ENCODE measurements around the gene CYBRD1. TPM values are rescaled to one million over a fixed set of nuclear protein-coding genes. Genes with fewer than 3 reads are reported as not detected.

Gene CYBRD1
- polyA plus RNA-seq, 1 experiment, result 308 TPM

- no peak for DNase-seq (ENCODE audit: low read depth)
- Histone ChIP-seq H3K36me3 (ENCODE audit: control insufficient read depth, insufficient read depth, low read length) (no peaks in the 10 kb centered on the region), H3K4me3 (ENCODE audit: low read depth, low read length) (no peak overlapping the region), H3K27me3 (ENCODE audit: control insufficient read depth, insufficient read depth, low read length) (no peaks in the 10 kb centered on the region)
- no peak for TF ChIP-seq CTCF (IDR thresholded peaks at IDR 0.05; ENCODE audit: insufficient read depth, low read depth, low read length)
- ChIA-PET POLR2A (interaction anchor here (0.6 kb wide), 2 partner anchors 12 to 878 kb away, joined by 3 read pairs; no protein-coding TSS in a partner anchor), CTCF (interaction anchor here (0.5 to 1.3 kb wide), 3 partner anchors 10 to 520 kb away, joined by 3 read pairs; no protein-coding TSS in a partner anchor)
Measured at GRCh38 chr2:171583566-171583965, 61.3 kb downstream of the CYBRD1 start.

- Histone ChIP-seq H3K4me3 (ENCODE audit: low read depth, low read length) (no peak overlapping the region), H3K27me3 (ENCODE audit: control insufficient read depth, insufficient read depth, low read length) (no peaks in the 10 kb centered on the region), H3K36me3 (ENCODE audit: control insufficient read depth, insufficient read depth, low read length) (no peaks in the 10 kb centered on the region)
- no peak for DNase-seq (ENCODE audit: low read depth)
- CTCF ChIA-PET, result interaction anchor here (0.5 to 1.3 kb wide), 3 partner anchors 10 to 520 kb away, joined by 3 read pairs; no protein-coding TSS in a partner anchor
- POLR2A ChIA-PET, result interaction anchor here (0.6 kb wide), 2 partner anchors 12 to 877 kb away, joined by 3 read pairs; no protein-coding TSS in a partner anchor
- no peak for TF ChIP-seq CTCF (IDR thresholded peaks at IDR 0.05; ENCODE audit: insufficient read depth, low read depth, low read length)
Measured at GRCh38 chr2:171584001-171584400, 61.7 kb downstream of the CYBRD1 start.

GRCh38 chr2:171587132-171587531 lies 64.9 kb downstream of the CYBRD1 start:
- ChIA-PET POLR2A (no interaction called here), CTCF (interaction anchor here (0.8 to 4.4 kb wide), 4 partner anchors 8 to 13 kb away, joined by 3 to 20 read pairs (median 4); no protein-coding TSS in a partner anchor)
- H3K27me3 ChIP-seq (ENCODE audit: control insufficient read depth, insufficient read depth, low read length), result 0 out of 2 replicates have a peak, but pooled peaks cover 4% of the 10 kb centered on the region
- H3K36me3 ChIP-seq (ENCODE audit: control insufficient read depth, insufficient read depth, low read length), result no peaks in the 10 kb centered on the region
- TF ChIP-seq CTCF (IDR thresholded peaks at IDR 0.05; ENCODE audit: insufficient read depth, low read depth, low read length), result no peak
- H3K4me3 ChIP-seq (ENCODE audit: low read depth, low read length), result no peak overlapping the region
- DNase-seq (ENCODE audit: low read depth), result no peak

GRCh38 chr2:171587567-171587966 lies 65.3 kb downstream of the CYBRD1 start:
- POLR2A ChIA-PET, result no interaction called here
- Histone ChIP-seq H3K4me3 (ENCODE audit: low read depth, low read length) (no peak overlapping the region), H3K27me3 (ENCODE audit: control insufficient read depth, insufficient read depth, low read length) (0 out of 2 replicates have a peak, but pooled peaks cover 4% of the 10 kb centered on the region), H3K36me3 (ENCODE audit: control insufficient read depth, insufficient read depth, low read length) (no peaks in the 10 kb centered on the region)
- CTCF ChIA-PET, result interaction anchor here (0.6 to 4.4 kb wide), 7 partner anchors 8 to 1407 kb away, joined by 3 to 20 read pairs (median 3); no protein-coding TSS in a partner anchor
- no peak for DNase-seq (ENCODE audit: low read depth)
- no peak for TF ChIP-seq CTCF (IDR thresholded peaks at IDR 0.05; ENCODE audit: insufficient read depth, low read depth, low read length)

GRCh38 chr2:171590116-171590515 lies 67.8 kb downstream of the CYBRD1 start:
- Histone ChIP-seq H3K27me3 (ENCODE audit: control insufficient read depth, insufficient read depth, low read length) (0 out of 2 replicates have a peak, but pooled peaks cover 4% of the 10 kb centered on the region), H3K4me3 (ENCODE audit: low read depth, low read length) (no peak overlapping the region), H3K36me3 (ENCODE audit: control insufficient read depth, insufficient read depth, low read length) (no peaks in the 10 kb centered on the region)
- TF ChIP-seq CTCF (IDR thresholded peaks at IDR 0.05; ENCODE audit: insufficient read depth, low read depth, low read length), result no peak
- ChIA-PET POLR2A (no interaction called here), CTCF (interaction anchor here (1.0 to 4.4 kb wide), 2 partner anchors 9 to 98 kb away, joined by 3 to 20 read pairs; no protein-coding TSS in a partner anchor)
- DNase-seq (ENCODE audit: low read depth), result no peak
